ENCODE results near the gene WFIKKN2. TPM values are rescaled to one million over a fixed set of nuclear protein-coding genes. Genes with fewer than 3 reads are reported as not detected.
A peak's percentile ranks its signal among the peaks of the same experiment; 100 is the strongest.

Gene WFIKKN2
- polyA plus RNA-seq, 1 donor (not counting 4 experiments of a cell fraction or from before 2014, with no cell fraction given) = not detected

- Histone ChIP-seq H3K4me1 (ENCODE audit: control insufficient read depth, extremely low read depth, insufficient read depth, low read length) (peaks cover 5% of the 10 kb centered on the region), H3K9me3 (ENCODE audit: control insufficient read depth, low read depth, low read length) (no peaks in the 10 kb centered on the region), H3K9me1 (ENCODE audit: control insufficient read depth, extremely low read depth, insufficient read depth, low read length) (no peaks in the 10 kb centered on the region), H3K79me2 (ENCODE audit: control insufficient read depth, insufficient read depth, low read length) (no peaks in the 10 kb centered on the region), H3K9ac (ENCODE audit: control insufficient read depth, extremely low read depth, insufficient read depth, low read length) (no peak overlapping the region), H3K36me3 (ENCODE audit: control insufficient read depth in 2 of 2, extremely low read depth in 1 of 2, insufficient read depth in 2 of 2, low read length in 2 of 2) (no peaks in the 10 kb centered on the region), H3K27ac (ENCODE audit: control insufficient read depth, insufficient read depth, low read length) (no peak overlapping the region), H3K4me2 (ENCODE audit: control insufficient read depth, extremely low read depth, insufficient read depth, low read depth, low read length) (no peak overlapping the region), H4K20me1 (ENCODE audit: control insufficient read depth, extremely low read depth, insufficient read depth, low read length) (no peaks in the 10 kb centered on the region), H3K27me3 (ENCODE audit: control insufficient read depth, extremely low read depth, insufficient read depth, low read length) (peaks cover 13% of the 10 kb centered on the region), H2AFZ (ENCODE audit: control insufficient read depth, low read length) (peak overlapping the region; percentile 71), H3K4me3 (ENCODE audit: control insufficient read depth in 2 of 3, extremely low read depth in 1 of 3, insufficient read depth in 2 of 3, low read depth in 1 of 3, low read length in 3 of 3) (no peak overlapping the region)
- no peak for DNase-seq (ENCODE audit: low read depth, low spot score)
- TF ChIP-seq EZH2 (IDR thresholded peaks at IDR 0.05; ENCODE audit: low read length) = no peak
- no peak for TF ChIP-seq CTCF (optimal IDR thresholded peaks at IDR 0.05 in 1 of 3, IDR thresholded peaks at IDR 0.05 in 1 of 3, conservative IDR thresholded peaks at IDR 0.05 in 1 of 3; ENCODE audit: extremely low read depth in 1 of 3, insufficient read depth in 2 of 3, low read length in 3 of 3)
- FAIRE-seq = no peak
- dilution Hi-C loops (cut with MboI; ENCODE audit: extremely low pct_ligation_motif_present, low sequenced_read_pairs) = no loop called here
Measured at GRCh38 chr17:50830994-50831393, 4.4 kb upstream of the WFIKKN2 start.

GRCh38 chr17:50831471-50831928, 3.9 kb upstream of the WFIKKN2 start:
- no peak for FAIRE-seq
- no peak overlapping the region for H3K9ac ChIP-seq (ENCODE audit: control insufficient read depth, extremely low read depth, insufficient read depth, low read length)

More at GRCh38 chr17:50831471-50831928, 3.9 kb upstream of the WFIKKN2 start:
- no peak for DNase-seq (ENCODE audit: low read depth, low spot score)
- dilution Hi-C loops (cut with MboI; ENCODE audit: extremely low pct_ligation_motif_present, low sequenced_read_pairs) = no loop called here
- Histone ChIP-seq H3K4me2 (ENCODE audit: control insufficient read depth, extremely low read depth, insufficient read depth, low read depth, low read length) (no peak overlapping the region), H3K27me3 (ENCODE audit: control insufficient read depth, extremely low read depth, insufficient read depth, low read length) (peaks cover 13% of the 10 kb centered on the region), H3K27ac (ENCODE audit: control insufficient read depth, insufficient read depth, low read length) (no peak overlapping the region), H3K79me2 (ENCODE audit: control insufficient read depth, insufficient read depth, low read length) (no peaks in the 10 kb centered on the region), H3K4me1 (ENCODE audit: control insufficient read depth, extremely low read depth, insufficient read depth, low read length) (peaks cover 5% of the 10 kb centered on the region), H3K36me3 (ENCODE audit: control insufficient read depth in 2 of 2, extremely low read depth in 1 of 2, insufficient read depth in 2 of 2, low read length in 2 of 2) (no peaks in the 10 kb centered on the region), H3K4me3 (ENCODE audit: control insufficient read depth in 2 of 3, extremely low read depth in 1 of 3, insufficient read depth in 2 of 3, low read depth in 1 of 3, low read length in 3 of 3) (no peak overlapping the region), H2AFZ (ENCODE audit: control insufficient read depth, low read length) (peak overlapping the region; percentile 71), H4K20me1 (ENCODE audit: control insufficient read depth, extremely low read depth, insufficient read depth, low read length) (no peaks in the 10 kb centered on the region), H3K9me3 (ENCODE audit: control insufficient read depth, low read depth, low read length) (no peaks in the 10 kb centered on the region), H3K9me1 (ENCODE audit: control insufficient read depth, extremely low read depth, insufficient read depth, low read length) (no peaks in the 10 kb centered on the region)
- no peak for TF ChIP-seq CTCF (optimal IDR thresholded peaks at IDR 0.05 in 1 of 3, IDR thresholded peaks at IDR 0.05 in 1 of 3, conservative IDR thresholded peaks at IDR 0.05 in 1 of 3; ENCODE audit: extremely low read depth in 1 of 3, insufficient read depth in 2 of 3, low read length in 3 of 3)
- no peak for TF ChIP-seq EZH2 (IDR thresholded peaks at IDR 0.05; ENCODE audit: low read length)

All from keratinocyte (primary cell).